DOHH2 (cell line): Measurements from ENCODE around the gene PGGHG.

Experiments used
- EZH2phosphoT487 ChIP-seq: fragments of 200-600 bp; sonication (generic); IDR thresholded peaks from 2 replicates; pipeline ENCODE4 v1.6.1; 2017; ENCODE audit warnings: borderline replicate concordance, mild to moderate bottlenecking, antibody characterized with exemption, low read length, moderate library complexity, mixed read lengths
- TF ChIP-seq, protein P1 (sequence below): fragments of 200-600 bp; sonication (generic); IDR thresholded peaks from one replicate; pipeline ENCODE4 v1.5.1; 2014; ENCODE audit warnings: antibody characterized with exemption, mild to moderate bottlenecking, low read depth, low read length; ENCODE audit not compliant: poor library complexity, severe bottlenecking

DNA sequence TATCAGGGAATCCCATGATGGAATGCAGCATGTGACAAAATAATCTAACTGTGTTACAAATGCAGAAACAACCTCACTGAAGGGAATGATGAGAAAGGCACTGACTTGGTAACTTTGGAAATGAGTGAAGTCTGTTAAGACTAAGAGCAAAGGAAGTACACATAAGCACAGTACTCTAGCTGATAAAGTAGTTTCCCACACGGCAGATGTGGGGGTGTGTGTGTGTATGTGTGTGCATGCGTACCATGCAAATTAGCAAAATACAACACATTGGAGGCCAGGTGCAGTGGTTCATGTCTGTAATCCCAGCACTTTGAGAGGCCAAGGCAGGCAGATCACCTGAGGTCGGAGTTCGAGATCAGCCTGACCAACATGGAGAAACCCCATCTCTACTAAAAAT lies 27.3 kb upstream of the PGGHG start:
- TF ChIP-seq, protein P1, sequence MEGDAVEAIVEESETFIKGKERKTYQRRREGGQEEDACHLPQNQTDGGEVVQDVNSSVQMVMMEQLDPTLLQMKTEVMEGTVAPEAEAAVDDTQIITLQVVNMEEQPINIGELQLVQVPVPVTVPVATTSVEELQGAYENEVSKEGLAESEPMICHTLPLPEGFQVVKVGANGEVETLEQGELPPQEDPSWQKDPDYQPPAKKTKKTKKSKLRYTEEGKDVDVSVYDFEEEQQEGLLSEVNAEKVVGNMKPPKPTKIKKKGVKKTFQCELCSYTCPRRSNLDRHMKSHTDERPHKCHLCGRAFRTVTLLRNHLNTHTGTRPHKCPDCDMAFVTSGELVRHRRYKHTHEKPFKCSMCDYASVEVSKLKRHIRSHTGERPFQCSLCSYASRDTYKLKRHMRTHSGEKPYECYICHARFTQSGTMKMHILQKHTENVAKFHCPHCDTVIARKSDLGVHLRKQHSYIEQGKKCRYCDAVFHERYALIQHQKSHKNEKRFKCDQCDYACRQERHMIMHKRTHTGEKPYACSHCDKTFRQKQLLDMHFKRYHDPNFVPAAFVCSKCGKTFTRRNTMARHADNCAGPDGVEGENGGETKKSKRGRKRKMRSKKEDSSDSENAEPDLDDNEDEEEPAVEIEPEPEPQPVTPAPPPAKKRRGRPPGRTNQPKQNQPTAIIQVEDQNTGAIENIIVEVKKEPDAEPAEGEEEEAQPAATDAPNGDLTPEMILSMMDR = no peak
- TF ChIP-seq EZH2phosphoT487 = no peak
